Measurements from ENCODE around the gene PPEF1.

DNA sequence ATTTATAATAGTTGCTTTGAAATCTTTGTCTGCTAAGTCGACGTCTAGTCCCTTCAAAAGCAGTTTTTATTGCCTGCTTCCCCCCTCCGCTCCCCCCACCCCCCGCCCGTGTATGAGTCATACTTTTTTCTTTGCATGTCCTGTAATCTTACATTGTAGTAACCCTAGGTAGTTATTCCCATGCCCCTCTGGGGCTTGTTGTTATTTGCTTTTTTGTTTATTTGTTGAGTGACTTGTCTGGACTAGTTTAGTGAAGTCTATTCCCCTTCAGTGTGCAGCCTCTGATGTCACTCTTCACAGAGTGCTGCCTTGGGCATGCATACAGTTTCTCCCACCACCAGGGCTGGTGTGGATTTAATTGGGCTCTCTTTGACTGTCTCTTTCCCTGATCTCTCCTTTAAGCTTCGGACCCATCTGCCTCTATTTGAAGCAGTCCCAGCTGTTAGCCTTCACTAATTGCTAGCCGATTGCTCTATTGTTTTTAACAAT, 86.2 kb downstream of the PPEF1 start:
- TF ChIP-seq EZH2 (IDR thresholded peaks at IDR 0.05) (no peak), POLR2AphosphoS5 (IDR thresholded peaks at IDR 0.05; ENCODE audit: borderline replicate concordance, low read depth, low read length) (no peak)

All from SK-N-MC (cell line).